ENCODE measurements around the gene OR5H14. TPM values are rescaled to one million over a fixed set of nuclear protein-coding genes. Genes with fewer than 3 reads are reported as not detected.
"Not testable (repeated sequence)": the region's sequence is repeated elsewhere in the genome, so short reads cannot be mapped to it uniquely, and the experiment has no call there.

The OR5H14 gene
- total RNA-seq, 2 donors from 2014 or later: not detected

GRCh38 chr3:98180319-98180890 lies 33.1 kb downstream of the OR5H14 start:
- no peak for DNase-seq (ENCODE audit: low spot score)
- Histone ChIP-seq H3K36me3 (no peaks in the 10 kb centered on the region), H3K27me3 (replicated peaks; ENCODE audit: insufficient read depth) (no peaks in the 10 kb centered on the region), H3K4me1 (ENCODE audit: control insufficient read depth in 1 of 2, low read depth in 2 of 2) (no peaks in the 10 kb centered on the region), H3K9me3 (no peaks in the 10 kb centered on the region), H3K27ac (no peak overlapping the region), H3K4me3 (no peak overlapping the region)
- ATAC-seq (ENCODE audit: insufficient number of reproducible peaks, low FRiP score, low read depth): no peak
- no peak for TF ChIP-seq CTCF (IDR thresholded peaks at IDR 0.05)

- no peaks in the 10 kb centered on the region for H3K4me1 ChIP-seq (ENCODE audit: control insufficient read depth in 1 of 2, low read depth in 2 of 2)
- H3K9me3 ChIP-seq: no peaks in the 10 kb centered on the region
- DNase-seq (ENCODE audit: low spot score) (no peak), ATAC-seq (ENCODE audit: insufficient number of reproducible peaks, low FRiP score, low read depth) (no peak)
- no peak for TF ChIP-seq CTCF (IDR thresholded peaks at IDR 0.05)
- H3K27me3 ChIP-seq (replicated peaks; ENCODE audit: insufficient read depth): no peaks in the 10 kb centered on the region
- no peak overlapping the region for H3K4me3 ChIP-seq
- H3K27ac ChIP-seq: no peak overlapping the region
- no peaks in the 10 kb centered on the region for H3K36me3 ChIP-seq
Observed at GRCh38 chr3:98182196-98182595, 34.9 kb downstream of the OR5H14 start.

GRCh38 chr3:98185180-98185579 lies 37.9 kb downstream of the OR5H14 start:
- Histone ChIP-seq H3K27ac (no peak overlapping the region), H3K9me3 (no peaks in the 10 kb centered on the region), H3K36me3 (no peaks in the 10 kb centered on the region), H3K4me3 (no peak overlapping the region), H3K27me3 (replicated peaks; ENCODE audit: insufficient read depth) (no peaks in the 10 kb centered on the region), H3K4me1 (ENCODE audit: control insufficient read depth in 1 of 2, low read depth in 2 of 2) (no peaks in the 10 kb centered on the region)
- DNase-seq (ENCODE audit: low spot score) (no peak), ATAC-seq (ENCODE audit: insufficient number of reproducible peaks, low FRiP score, low read depth) (no peak)
- no peak for TF ChIP-seq CTCF (IDR thresholded peaks at IDR 0.05)

GRCh38 chr3:98188545-98188944 lies 41.3 kb downstream of the OR5H14 start:
- H3K4me3 ChIP-seq: no peak overlapping the region
- DNase-seq (ENCODE audit: low spot score) (no peak), ATAC-seq (ENCODE audit: insufficient number of reproducible peaks, low FRiP score, low read depth) (no peak)
- H3K27ac ChIP-seq: no peak overlapping the region
- no peak for TF ChIP-seq CTCF (IDR thresholded peaks at IDR 0.05)
- H3K9me3 ChIP-seq: no peaks in the 10 kb centered on the region
- H3K4me1 ChIP-seq (ENCODE audit: control insufficient read depth in 1 of 2, low read depth in 2 of 2): no peaks in the 10 kb centered on the region
- no peaks in the 10 kb centered on the region for H3K27me3 ChIP-seq (replicated peaks; ENCODE audit: insufficient read depth)
- no peaks in the 10 kb centered on the region for H3K36me3 ChIP-seq

- not testable (repeated sequence) for H3K4me3 ChIP-seq; H3K27me3 ChIP-seq (replicated peaks; ENCODE audit: insufficient read depth); DNase-seq (ENCODE audit: low spot score); H3K27ac ChIP-seq; H3K9me3 ChIP-seq; H3K4me1 ChIP-seq (ENCODE audit: control insufficient read depth in 1 of 2, low read depth in 2 of 2); H3K36me3 ChIP-seq; ATAC-seq (ENCODE audit: insufficient number of reproducible peaks, low FRiP score, low read depth)
Observed at GRCh38 chr3:98190911-98191310, 43.6 kb downstream of the OR5H14 start.

GRCh38 chr3:98196293-98196692 lies 49.0 kb downstream of the OR5H14 start:
- H3K9me3 ChIP-seq; H3K27ac ChIP-seq; ATAC-seq (ENCODE audit: insufficient number of reproducible peaks, low FRiP score, low read depth); DNase-seq (ENCODE audit: low spot score); H3K4me1 ChIP-seq (ENCODE audit: control insufficient read depth in 1 of 2, low read depth in 2 of 2); H3K4me3 ChIP-seq; H3K27me3 ChIP-seq (replicated peaks; ENCODE audit: insufficient read depth); H3K36me3 ChIP-seq: not testable (repeated sequence)
